ENCODE data around the gene TENT5C. TPM values are rescaled to one million over a fixed set of nuclear protein-coding genes. Genes with fewer than 3 reads are reported as not detected.

The TENT5C gene
- total and polyA plus RNA-seq, 7 experiments from 2014 or later = 0.91 to 47.0 (median 3.9) TPM

DNA sequence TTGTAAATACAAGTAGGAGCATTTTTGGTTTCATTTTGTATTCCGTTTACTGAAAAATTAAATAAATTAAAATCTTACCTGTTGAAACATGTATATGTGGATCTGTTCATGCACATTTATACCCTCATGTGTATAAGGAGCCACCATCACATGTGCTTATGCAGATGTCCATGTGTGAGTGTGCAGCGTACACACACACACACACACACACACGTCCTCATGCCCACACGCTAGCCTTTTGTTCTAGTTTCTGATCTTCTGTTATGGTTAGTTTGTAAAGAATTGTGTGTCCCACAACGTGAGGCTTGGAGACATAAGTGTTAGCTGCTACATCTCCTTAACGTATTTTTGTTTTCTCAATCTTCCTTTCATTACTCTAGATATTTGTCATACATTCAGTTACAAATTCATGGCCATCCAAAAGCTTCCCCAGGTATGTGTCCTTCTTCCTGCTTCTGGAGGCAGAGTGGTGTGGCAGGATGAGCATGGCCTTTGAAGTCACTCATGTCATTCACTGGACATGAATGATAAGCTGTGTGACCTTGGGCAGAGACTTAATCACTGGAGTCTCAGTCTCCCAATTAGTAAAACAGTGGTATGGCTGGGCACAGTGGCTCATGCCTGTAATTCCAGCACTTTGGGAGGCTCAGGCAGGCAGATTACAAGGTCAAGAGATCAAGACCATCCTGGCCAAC, 54.6 kb downstream of the TENT5C start:
- Histone ChIP-seq H3K27me3 (ENCODE audit: control insufficient read depth in 2 of 2, insufficient read depth in 2 of 2, low read length in 2 of 2) (no peaks in the 10 kb centered on the region), H3K36me3 (ENCODE audit: control insufficient read depth in 2 of 3, insufficient read depth in 3 of 3, low read length in 3 of 3) (no peaks in the 10 kb centered on the region), H3K4me1 (ENCODE audit: control insufficient read depth in 2 of 2, insufficient read depth in 2 of 2, low read length in 2 of 2) (peaks cover 72 to 91% of the 10 kb centered on the region in 2 donors), H3K27ac (ENCODE audit: low read depth, low read length) (no peak overlapping the region), H3K4me3 (ENCODE audit: low read length) (peak overlapping the region; percentile 3), H3K9me3 (ENCODE audit: control insufficient read depth in 2 of 3, low read length in 3 of 3) (peaks cover 0 to 8% (median 0%) of the 10 kb centered on the region in 3 experiments)
- H3K4me1 Mint-ChIP-seq = peaks cover 61 to 95% (median 91%) of the 10 kb centered on the region in 7 donors
- POLR2A ChIA-PET = interaction anchor here (0.6 to 2.7 kb wide), 3 partner anchors 17 to 54 kb away, joined by 3 to 18 read pairs (median 12); partner anchors contain the start of gene TENT5C
- DNase-seq (no peak), ATAC-seq (no peak)
- CTCF ChIA-PET = interaction anchor here (0.6 to 5.2 kb wide), 3 partner anchors 13 to 155 kb away, joined by 4 to 19 read pairs (median 4); no protein-coding TSS in a partner anchor
- intact Hi-C loops (cut with micrococcal nuclease) = loop anchor here (2.0 to 10.0 kb wide), 4 partner anchors 77 to 1482 kb away; partner anchors contain the start of genes TRIM45 (in 1 of the 2) and WARS2 (in 1 of the 2)
- peak overlapping the region; percentile 52 to 95 (median 81) for H3K27ac Mint-ChIP-seq
- peaks cover 0 to 24% (median 0%) of the 10 kb centered on the region in 5 donors for H3K27me3 Mint-ChIP-seq
- peaks cover 0 to 33% (median 15%) of the 10 kb centered on the region in 11 donors for H3K9me3 Mint-ChIP-seq
- peak overlapping the region; percentile 12 to 77 (median 60) for H3K4me3 Mint-ChIP-seq
- peaks cover 3 to 30% (median 7%) of the 10 kb centered on the region in 5 donors for H3K36me3 Mint-ChIP-seq

DNA sequence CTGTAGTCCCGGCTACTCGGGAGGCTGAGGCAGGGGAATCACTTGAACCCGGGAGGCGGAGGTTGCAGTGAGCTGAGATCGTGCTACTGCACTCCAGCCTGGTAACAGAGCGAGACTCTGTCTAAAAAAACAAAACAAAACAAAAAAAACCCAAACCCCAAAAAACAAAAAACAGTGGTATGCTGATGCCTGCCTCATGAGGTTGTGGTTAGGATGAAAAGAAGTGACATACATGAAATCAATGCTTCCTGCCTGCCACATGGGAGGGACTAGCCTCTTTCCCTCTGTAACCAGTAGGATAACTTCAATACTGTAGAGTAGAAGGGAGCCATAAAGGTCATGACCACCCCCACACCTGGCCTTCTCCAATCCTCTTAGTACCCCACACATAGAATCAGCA, 55.2 kb downstream of the TENT5C start:
- H3K36me3 ChIP-seq (ENCODE audit: control insufficient read depth in 2 of 3, insufficient read depth in 3 of 3, low read length in 3 of 3) = no peaks in the 10 kb centered on the region
- ATAC-seq = peak; percentile 60
- POLR2A ChIA-PET = interaction anchor here (0.6 to 2.7 kb wide), 2 partner anchors 17 to 54 kb away, joined by 3 to 18 read pairs; partner anchors contain the start of gene TENT5C
- DNase-seq = peak in 7 of 9 donors; percentile 68 to 86 (median 82)
- Mint-ChIP-seq H3K36me3 (peaks cover 3 to 33% (median 7%) of the 10 kb centered on the region in 5 donors), H3K4me1 (peaks cover 58 to 95% (median 91%) of the 10 kb centered on the region in 7 donors), H3K4me3 (peak overlapping the region; percentile 14 to 77 (median 56)), H3K9me3 (peaks cover 0 to 33% (median 15%) of the 10 kb centered on the region in 11 donors), H3K27ac (peak overlapping the region; percentile 52 to 95 (median 81)), H3K27me3 (peaks cover 0 to 21% (median 0%) of the 10 kb centered on the region in 5 donors)
- CTCF ChIA-PET = interaction anchor here (0.6 to 5.2 kb wide), 3 partner anchors 13 to 156 kb away, joined by 4 to 19 read pairs (median 4); no protein-coding TSS in a partner anchor
- no peak overlapping the region for H3K27ac ChIP-seq (ENCODE audit: low read depth, low read length)
- H3K4me3 ChIP-seq (ENCODE audit: low read length) = no peak overlapping the region
- H3K9me3 ChIP-seq (ENCODE audit: control insufficient read depth in 2 of 3, low read length in 3 of 3) = peaks cover 0 to 8% (median 0%) of the 10 kb centered on the region in 3 experiments
- intact Hi-C loops (cut with micrococcal nuclease) = loop anchor here (2.0 to 10.0 kb wide), 4 partner anchors 76 to 1481 kb away; partner anchors contain the start of genes TRIM45 (in 1 of the 2) and WARS2 (in 1 of the 2)
- no peaks in the 10 kb centered on the region for H3K27me3 ChIP-seq (ENCODE audit: control insufficient read depth in 2 of 2, insufficient read depth in 2 of 2, low read length in 2 of 2)
- H3K4me1 ChIP-seq (ENCODE audit: control insufficient read depth in 2 of 2, insufficient read depth in 2 of 2, low read length in 2 of 2) = peaks cover 65 to 91% of the 10 kb centered on the region in 2 donors

DNA sequence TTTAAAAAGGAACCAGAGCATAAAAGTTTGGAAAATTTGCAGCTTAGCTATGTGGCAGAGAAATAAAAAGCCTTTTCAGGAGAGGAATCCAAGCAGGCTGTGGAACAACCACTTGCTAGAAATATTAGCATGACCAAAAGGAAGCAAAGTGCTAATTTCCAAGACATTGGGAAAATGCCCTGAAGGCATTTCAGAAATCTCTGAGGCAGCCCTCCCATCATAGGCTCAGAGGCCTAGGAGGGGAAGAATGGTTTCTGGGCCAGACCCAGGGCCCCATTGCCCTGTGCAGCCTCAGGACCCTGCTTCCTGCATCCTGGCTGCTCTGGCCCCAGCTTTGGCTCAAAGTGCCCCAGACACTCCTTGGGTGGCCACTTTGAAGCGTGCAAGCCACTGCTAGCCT, 56.8 kb downstream of the TENT5C start:
- POLR2A ChIA-PET = interaction anchor here (0.9 to 2.7 kb wide), 2 partner anchors 56 to 127 kb away, joined by 3 to 18 read pairs; partner anchors contain the start of gene TENT5C
- peak overlapping the region in 7 of 9 donors; percentile 13 to 97 (median 81) for H3K27ac Mint-ChIP-seq
- intact Hi-C loops (cut with micrococcal nuclease) = loop anchor here (5.0 to 10.0 kb wide), 3 partner anchors 75 to 1480 kb away; partner anchors contain the start of genes TRIM45 (in 1 of the 2) and WARS2 (in 1 of the 2)
- peaks cover 0 to 33% (median 15%) of the 10 kb centered on the region in 11 donors for H3K9me3 Mint-ChIP-seq
- no peak overlapping the region for H3K4me3 ChIP-seq (ENCODE audit: low read length)
- DNase-seq (no peak), ATAC-seq (no peak)
- CTCF ChIA-PET = interaction anchor here (5.2 kb wide), 1 partner anchor 127 kb away, joined by 19 read pairs; no protein-coding TSS in a partner anchor
- H3K36me3 Mint-ChIP-seq = peaks cover 3 to 39% (median 7%) of the 10 kb centered on the region in 5 donors
- peaks cover 0 to 15% (median 4%) of the 10 kb centered on the region in 5 donors for H3K27me3 Mint-ChIP-seq
- peaks cover 0 to 8% (median 0%) of the 10 kb centered on the region in 3 experiments for H3K9me3 ChIP-seq (ENCODE audit: control insufficient read depth in 2 of 3, low read length in 3 of 3)
- peaks cover 52 to 86% of the 10 kb centered on the region in 2 donors for H3K4me1 ChIP-seq (ENCODE audit: control insufficient read depth in 2 of 2, insufficient read depth in 2 of 2, low read length in 2 of 2)
- H3K27ac ChIP-seq (ENCODE audit: low read depth, low read length) = no peak overlapping the region
- peaks cover 48 to 90% (median 77%) of the 10 kb centered on the region in 7 donors for H3K4me1 Mint-ChIP-seq
- no peaks in the 10 kb centered on the region for H3K27me3 ChIP-seq (ENCODE audit: control insufficient read depth in 2 of 2, insufficient read depth in 2 of 2, low read length in 2 of 2)
- H3K4me3 Mint-ChIP-seq = peak overlapping the region in 2 of 10 donors; percentile 2 to 14
- no peaks in the 10 kb centered on the region for H3K36me3 ChIP-seq (ENCODE audit: control insufficient read depth in 2 of 3, insufficient read depth in 3 of 3, low read length in 3 of 3)

DNA sequence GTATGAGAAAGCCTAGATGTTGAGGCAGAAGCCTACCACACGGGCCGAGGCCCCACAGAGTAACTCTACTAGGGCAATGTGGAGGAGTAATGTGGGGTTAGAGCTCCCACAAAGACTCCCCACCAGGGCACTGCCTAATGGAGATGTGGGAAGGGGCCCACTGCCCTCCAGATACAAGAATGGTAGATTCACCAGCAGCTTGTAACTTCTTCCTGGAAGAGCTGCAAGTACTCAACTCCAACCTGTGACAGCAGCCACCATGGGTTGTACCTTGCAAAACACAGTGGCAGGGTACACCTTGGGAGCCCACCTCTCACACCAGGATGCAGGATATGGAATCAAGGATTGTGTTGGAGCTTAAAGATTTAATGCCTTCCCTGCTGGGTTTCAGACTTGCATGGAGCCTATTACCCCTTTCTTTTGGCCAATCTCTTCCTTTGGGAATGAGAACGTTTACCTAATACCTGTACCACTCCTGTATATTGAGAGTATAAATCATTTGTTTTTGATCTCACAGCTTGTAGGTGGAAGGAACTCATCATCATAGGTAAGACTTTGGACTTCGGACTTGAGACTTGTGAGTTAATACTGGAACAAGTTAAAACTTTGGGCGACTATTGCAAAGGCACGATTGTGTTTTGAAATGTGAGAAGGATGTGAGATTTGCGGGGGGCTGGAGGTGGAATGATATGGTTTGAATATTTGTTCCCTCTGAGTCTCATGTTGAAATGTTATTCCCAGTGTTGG, 57.5 kb downstream of the TENT5C start:
- Histone ChIP-seq H3K36me3 (ENCODE audit: control insufficient read depth in 2 of 3, insufficient read depth in 3 of 3, low read length in 3 of 3) (no peaks in the 10 kb centered on the region), H3K9me3 (ENCODE audit: control insufficient read depth in 2 of 3, low read length in 3 of 3) (peaks cover 0 to 8% (median 0%) of the 10 kb centered on the region in 3 experiments), H3K4me1 (ENCODE audit: control insufficient read depth in 2 of 2, insufficient read depth in 2 of 2, low read length in 2 of 2) (peaks cover 47 to 81% of the 10 kb centered on the region in 2 donors), H3K27me3 (ENCODE audit: control insufficient read depth in 2 of 2, insufficient read depth in 2 of 2, low read length in 2 of 2) (no peaks in the 10 kb centered on the region), H3K27ac (ENCODE audit: low read depth, low read length) (no peak overlapping the region), H3K4me3 (ENCODE audit: low read length) (no peak overlapping the region)
- ChIA-PET CTCF (interaction anchor here (0.6 to 5.2 kb wide), 3 partner anchors 56 to 941 kb away, joined by 3 to 19 read pairs (median 3); no protein-coding TSS in a partner anchor), POLR2A (interaction anchor here (0.6 to 2.7 kb wide), 5 partner anchors 7 to 155 kb away, joined by 3 to 18 read pairs (median 3); partner anchors contain the start of gene TENT5C)
- no peak for DNase-seq
- H3K9me3 Mint-ChIP-seq = peaks cover 0 to 33% (median 15%) of the 10 kb centered on the region in 11 donors
- peak overlapping the region in 5 of 10 donors; percentile 7 to 60 (median 37) for H3K4me3 Mint-ChIP-seq
- H3K27me3 Mint-ChIP-seq = peaks cover 0 to 15% (median 4%) of the 10 kb centered on the region in 5 donors
- peaks cover 44 to 91% (median 76%) of the 10 kb centered on the region in 7 donors for H3K4me1 Mint-ChIP-seq
- intact Hi-C loops (cut with micrococcal nuclease) = loop anchor here (5.0 to 10.0 kb wide), 3 partner anchors 74 to 1479 kb away; partner anchors contain the start of genes TRIM45 (in 1 of the 2) and WARS2 (in 1 of the 2)
- peaks cover 3 to 44% (median 7%) of the 10 kb centered on the region in 5 donors for H3K36me3 Mint-ChIP-seq
- no peak for ATAC-seq
- H3K27ac Mint-ChIP-seq = peak overlapping the region; percentile 74 to 97 (median 93)

GRCh38 chr1:117664314-117664713, 58.5 kb downstream of the TENT5C start:
- no peaks in the 10 kb centered on the region for H3K27me3 ChIP-seq (ENCODE audit: control insufficient read depth in 2 of 2, insufficient read depth in 2 of 2, low read length in 2 of 2)
- Mint-ChIP-seq H3K27ac (peak overlapping the region; percentile 74 to 97 (median 93)), H3K27me3 (peaks cover 0 to 15% (median 4%) of the 10 kb centered on the region in 5 donors), H3K9me3 (peaks cover 0 to 33% (median 15%) of the 10 kb centered on the region in 11 donors), H3K36me3 (peaks cover 3 to 44% (median 7%) of the 10 kb centered on the region in 5 donors), H3K4me1 (peaks cover 35 to 81% (median 66%) of the 10 kb centered on the region in 7 donors), H3K4me3 (peak overlapping the region in 7 of 10 donors; percentile 19 to 60 (median 37))
- H3K4me3 ChIP-seq (ENCODE audit: low read length) = peak overlapping the region; percentile 5
- DNase-seq (peak in 8 of 9 donors; percentile 49 to 87 (median 83)), ATAC-seq (peak; percentile 88)
- POLR2A ChIA-PET = interaction anchor here (0.6 to 1.9 kb wide), 4 partner anchors 8 to 57 kb away, joined by 3 to 11 read pairs (median 5); partner anchors contain the start of gene TENT5C
- CTCF ChIA-PET = interaction anchor here (0.7 to 5.2 kb wide), 3 partner anchors 9 to 129 kb away, joined by 3 to 19 read pairs (median 7); no protein-coding TSS in a partner anchor
- no peaks in the 10 kb centered on the region for H3K36me3 ChIP-seq (ENCODE audit: control insufficient read depth in 2 of 3, insufficient read depth in 3 of 3, low read length in 3 of 3)
- H3K9me3 ChIP-seq (ENCODE audit: control insufficient read depth in 2 of 3, low read length in 3 of 3) = peaks cover 0 to 8% (median 0%) of the 10 kb centered on the region in 3 experiments
- no peak overlapping the region for H3K27ac ChIP-seq (ENCODE audit: low read depth, low read length)
- H3K4me1 ChIP-seq (ENCODE audit: control insufficient read depth in 2 of 2, insufficient read depth in 2 of 2, low read length in 2 of 2) = peaks cover 38 to 71% of the 10 kb centered on the region in 2 donors
- intact Hi-C loops (cut with micrococcal nuclease) = loop anchor here (1.0 to 10.0 kb wide), 9 partner anchors 8 to 1478 kb away; partner anchors contain the start of genes MAN1A2 (in 1 of the 2), TENT5C (in 1 of the 2), TRIM45 (in 1 of the 2) and TTF2 (in 1 of the 2)
